Measurements from ENCODE around the gene CEBPZOS.

- TF ChIP-seq, protein P1, sequence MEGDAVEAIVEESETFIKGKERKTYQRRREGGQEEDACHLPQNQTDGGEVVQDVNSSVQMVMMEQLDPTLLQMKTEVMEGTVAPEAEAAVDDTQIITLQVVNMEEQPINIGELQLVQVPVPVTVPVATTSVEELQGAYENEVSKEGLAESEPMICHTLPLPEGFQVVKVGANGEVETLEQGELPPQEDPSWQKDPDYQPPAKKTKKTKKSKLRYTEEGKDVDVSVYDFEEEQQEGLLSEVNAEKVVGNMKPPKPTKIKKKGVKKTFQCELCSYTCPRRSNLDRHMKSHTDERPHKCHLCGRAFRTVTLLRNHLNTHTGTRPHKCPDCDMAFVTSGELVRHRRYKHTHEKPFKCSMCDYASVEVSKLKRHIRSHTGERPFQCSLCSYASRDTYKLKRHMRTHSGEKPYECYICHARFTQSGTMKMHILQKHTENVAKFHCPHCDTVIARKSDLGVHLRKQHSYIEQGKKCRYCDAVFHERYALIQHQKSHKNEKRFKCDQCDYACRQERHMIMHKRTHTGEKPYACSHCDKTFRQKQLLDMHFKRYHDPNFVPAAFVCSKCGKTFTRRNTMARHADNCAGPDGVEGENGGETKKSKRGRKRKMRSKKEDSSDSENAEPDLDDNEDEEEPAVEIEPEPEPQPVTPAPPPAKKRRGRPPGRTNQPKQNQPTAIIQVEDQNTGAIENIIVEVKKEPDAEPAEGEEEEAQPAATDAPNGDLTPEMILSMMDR (IDR thresholded peaks at IDR 0.05) = no peak
- TF ChIP-seq EP300 (IDR thresholded peaks at IDR 0.05) (no peak), POLR2A (IDR thresholded peaks at IDR 0.05) (no peak)
These were observed 7.7 kb upstream of the CEBPZOS start, which contains the start of gene SULT6B1 for GRCh38 chr2:37188570-37188969.
